ENCODE data around the gene CRIP3. TPM values are rescaled to one million over a fixed set of nuclear protein-coding genes. Genes with fewer than 3 reads are reported as not detected.

Gene CRIP3
- total and polyA plus RNA-seq, 2 of the 13 experiments (the other 11 are each of a cell fraction or from before 2014, with no cell fraction given), result 6.3 to 9.3 TPM

DNA sequence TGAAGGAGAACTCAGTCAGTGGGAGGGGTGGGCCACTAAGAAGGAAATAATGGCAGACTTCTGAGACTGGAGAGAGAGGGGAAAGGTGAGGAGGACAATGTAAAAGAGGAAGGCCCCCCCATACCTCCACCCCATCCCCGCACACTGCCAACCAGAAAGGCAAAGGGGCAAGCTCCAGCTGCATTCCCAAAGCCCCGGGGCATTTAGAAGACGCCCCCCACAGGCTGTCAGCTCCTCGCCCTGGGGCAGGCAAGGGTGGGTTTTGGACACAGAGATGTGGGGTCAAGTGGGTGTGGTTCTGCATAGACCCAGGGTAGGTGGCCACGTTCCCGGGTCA is 31.4 kb downstream of the CRIP3 start (continued):
- TF ChIP-seq ZNF318 (CRISPR knock-in tag; IDR thresholded peaks at IDR 0.05) (no peak), GFI1 (CRISPR knock-in tag; IDR thresholded peaks at IDR 0.05; ENCODE audit: borderline replicate concordance) (no peak), SOX5 (CRISPR knock-in tag; IDR thresholded peaks at IDR 0.05; ENCODE audit: borderline replicate concordance) (no peak), ZNF10 (CRISPR knock-in tag; IDR thresholded peaks at IDR 0.05; ENCODE audit: borderline replicate concordance, low read depth) (no peak), EHMT2 (IDR thresholded peaks at IDR 0.05; ENCODE audit: borderline replicate concordance, low read depth, low read length) (no peak), ZNF598 (CRISPR knock-in tag; IDR thresholded peaks at IDR 0.05; ENCODE audit: borderline replicate concordance) (no peak), KDM5B (CRISPR knock-in tag; IDR thresholded peaks at IDR 0.05; ENCODE audit: borderline replicate concordance) (peak; percentile 60; the same call in 1 of the 2 replicates), HOXA9 (CRISPR knock-in tag; IDR thresholded peaks at IDR 0.05; ENCODE audit: borderline replicate concordance) (no peak), GTF2F1 (IDR thresholded peaks at IDR 0.05; ENCODE audit: low read length) (no peak), POGZ (CRISPR knock-in tag; IDR thresholded peaks at IDR 0.05) (0 out of 2 replicates have a peak, but pooled peaks have one; percentile 11), GZF1 (CRISPR knock-in tag; IDR thresholded peaks at IDR 0.05) (0 out of 2 replicates have a peak, but pooled peaks have one; percentile 21), MIER2 (CRISPR knock-in tag; IDR thresholded peaks at IDR 0.05) (no peak), ZXDC (CRISPR knock-in tag; IDR thresholded peaks at IDR 0.05) (0 out of 2 replicates have a peak, but pooled peaks have one; percentile 18), DDIT3 (CRISPR knock-in tag; IDR thresholded peaks at IDR 0.05) (no peak)
- TF ChIP-seq, protein P1, sequence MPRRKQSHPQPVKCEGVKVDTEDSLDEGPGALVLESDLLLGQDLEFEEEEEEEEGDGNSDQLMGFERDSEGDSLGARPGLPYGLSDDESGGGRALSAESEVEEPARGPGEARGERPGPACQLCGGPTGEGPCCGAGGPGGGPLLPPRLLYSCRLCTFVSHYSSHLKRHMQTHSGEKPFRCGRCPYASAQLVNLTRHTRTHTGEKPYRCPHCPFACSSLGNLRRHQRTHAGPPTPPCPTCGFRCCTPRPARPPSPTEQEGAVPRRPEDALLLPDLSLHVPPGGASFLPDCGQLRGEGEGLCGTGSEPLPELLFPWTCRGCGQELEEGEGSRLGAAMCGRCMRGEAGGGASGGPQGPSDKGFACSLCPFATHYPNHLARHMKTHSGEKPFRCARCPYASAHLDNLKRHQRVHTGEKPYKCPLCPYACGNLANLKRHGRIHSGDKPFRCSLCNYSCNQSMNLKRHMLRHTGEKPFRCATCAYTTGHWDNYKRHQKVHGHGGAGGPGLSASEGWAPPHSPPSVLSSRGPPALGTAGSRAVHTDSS (CRISPR knock-in tag; conservative IDR thresholded peaks at IDR 0.05), result no peak
- TF ChIP-seq, protein P2, sequence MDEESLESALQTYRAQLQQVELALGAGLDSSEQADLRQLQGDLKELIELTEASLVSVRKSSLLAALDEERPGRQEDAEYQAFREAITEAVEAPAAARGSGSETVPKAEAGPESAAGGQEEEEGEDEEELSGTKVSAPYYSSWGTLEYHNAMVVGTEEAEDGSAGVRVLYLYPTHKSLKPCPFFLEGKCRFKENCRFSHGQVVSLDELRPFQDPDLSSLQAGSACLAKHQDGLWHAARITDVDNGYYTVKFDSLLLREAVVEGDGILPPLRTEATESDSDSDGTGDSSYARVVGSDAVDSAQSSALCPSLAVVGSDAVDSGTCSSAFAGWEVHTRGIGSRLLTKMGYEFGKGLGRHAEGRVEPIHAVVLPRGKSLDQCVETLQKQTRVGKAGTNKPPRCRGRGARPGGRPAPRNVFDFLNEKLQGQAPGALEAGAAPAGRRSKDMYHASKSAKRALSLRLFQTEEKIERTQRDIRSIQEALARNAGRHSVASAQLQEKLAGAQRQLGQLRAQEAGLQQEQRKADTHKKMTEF (CRISPR knock-in tag; IDR thresholded peaks at IDR 0.05), result no peak
